Measurements from ENCODE around the gene OR52E5.

OR52E5 gene

GRCh38 chr11:5892908-5893307 lies at the start of gene OR52E5:
OR52E5 (plus strand) TSS chr11:5893208; CDS start chr11:5900777, 7,569 bp downstream.
- no peak for DNase-seq (ENCODE audit: low read depth)

- no peak for DNase-seq (ENCODE audit: low read depth)
These were observed 46.3 kb upstream of the OR52E5 start for GRCh38 chr11:5846701-5847100.

GRCh38 chr11:5847711-5848110 lies 45.3 kb upstream of the OR52E5 start:
- DNase-seq (ENCODE audit: low read depth), result no peak

GRCh38 chr11:5851002-5851401 lies 42.0 kb upstream of the OR52E5 start:
- DNase-seq (ENCODE audit: low read depth), result no peak

- DNase-seq (ENCODE audit: low read depth), result no peak
These were observed 35.4 kb upstream of the OR52E5 start, which contains the start of gene OR52E8 for GRCh38 chr11:5857590-5857989. OR52E8 (minus strand) TSS chr11:5857690; CDS start chr11:5857690, 0 bp downstream.

- no peak for DNase-seq (ENCODE audit: low read depth)
These were observed 27.2 kb upstream of the OR52E5 start for GRCh38 chr11:5865826-5866225.

- DNase-seq (ENCODE audit: low read depth), result no peak
These were observed 14.4 kb upstream of the OR52E5 start for GRCh38 chr11:5878564-5878963.

- DNase-seq (ENCODE audit: low read depth), result no peak
These were observed 12.7 kb upstream of the OR52E5 start, which contains the start of gene OR52E4 for GRCh38 chr11:5880329-5880728. OR52E4 (plus strand) TSS chr11:5880629; CDS start chr11:5884293, 3,664 bp downstream.

- no peak for DNase-seq (ENCODE audit: low read depth)
These were observed 11.3 kb upstream of the OR52E5 start for GRCh38 chr11:5881756-5882155.

- DNase-seq (ENCODE audit: low read depth), result no peak
These were observed 5.8 kb upstream of the OR52E5 start for GRCh38 chr11:5887172-5887571.

- no peak for DNase-seq (ENCODE audit: low read depth)
These were observed 5.3 kb upstream of the OR52E5 start for GRCh38 chr11:5887661-5888060.

GRCh38 chr11:5891216-5891800 lies 1.7 kb upstream of the OR52E5 start:
- DNase-seq (ENCODE audit: low read depth), result no peak

- DNase-seq (ENCODE audit: low read depth), result no peak
These were observed 6.5 kb downstream of the OR52E5 start for GRCh38 chr11:5899534-5899933.

GRCh38 chr11:5910540-5910939 lies 17.5 kb downstream of the OR52E5 start:
- no peak for DNase-seq (ENCODE audit: low read depth)

GRCh38 chr11:5922749-5923426 lies 29.9 kb downstream of the OR52E5 start:
- no peak for DNase-seq (ENCODE audit: low read depth)

- no peak for DNase-seq (ENCODE audit: low read depth)
These were observed 30.4 kb downstream of the OR52E5 start for GRCh38 chr11:5923427-5923776.

- DNase-seq (ENCODE audit: low read depth), result no peak
These were observed 30.8 kb downstream of the OR52E5 start for GRCh38 chr11:5923794-5924193.

GRCh38 chr11:5928271-5928670 lies 35.3 kb downstream of the OR52E5 start:
- no peak for DNase-seq (ENCODE audit: low read depth)

GRCh38 chr11:5928811-5929210 lies 35.8 kb downstream of the OR52E5 start:
- no peak for DNase-seq (ENCODE audit: low read depth)

- no peak for DNase-seq (ENCODE audit: low read depth)
These were observed 36.8 kb downstream of the OR52E5 start for GRCh38 chr11:5929571-5930368.

- no peak for DNase-seq (ENCODE audit: low read depth)
These were observed 37.6 kb downstream of the OR52E5 start for GRCh38 chr11:5930614-5931013.

GRCh38 chr11:5931061-5931460 lies 38.1 kb downstream of the OR52E5 start:
- DNase-seq (ENCODE audit: low read depth), result no peak

GRCh38 chr11:5932671-5933070 lies 39.7 kb downstream of the OR52E5 start:
- no peak for DNase-seq (ENCODE audit: low read depth)
